GM12873 (cell line): ENCODE measurements around the gene ITGAX.

Source experiments
- TF ChIP-seq, protein P1 (sequence below): IDR thresholded peaks from 2 replicates; pipeline ENCODE4 v1.5.1; 2012; ENCODE audit warnings: low read depth, mild to moderate bottlenecking, moderate library complexity, low read length, control low read depth; ENCODE audit not compliant: insufficient read depth; ENCODE audit errors: missing control alignments

Gene ITGAX

DNA sequence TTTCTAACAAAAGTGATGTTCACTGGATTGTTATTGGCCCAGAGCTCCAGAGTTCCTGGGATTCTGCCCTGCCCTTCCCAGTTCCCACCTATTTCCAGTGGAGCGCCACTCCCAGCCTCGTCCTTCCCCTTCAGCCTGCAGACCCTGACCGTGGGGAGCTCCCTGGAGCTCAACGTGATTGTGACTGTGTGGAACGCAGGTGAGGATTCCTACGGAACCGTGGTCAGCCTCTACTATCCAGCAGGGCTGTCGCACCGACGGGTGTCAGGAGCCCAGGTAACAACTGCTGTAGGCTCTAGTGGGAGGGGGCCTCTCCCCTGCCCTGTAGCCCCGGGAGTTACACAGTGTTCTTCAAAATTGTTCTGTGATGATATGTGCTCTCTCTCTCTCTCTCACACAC is 61.4 kb downstream of the ITGAX start:
- TF ChIP-seq, protein P1, sequence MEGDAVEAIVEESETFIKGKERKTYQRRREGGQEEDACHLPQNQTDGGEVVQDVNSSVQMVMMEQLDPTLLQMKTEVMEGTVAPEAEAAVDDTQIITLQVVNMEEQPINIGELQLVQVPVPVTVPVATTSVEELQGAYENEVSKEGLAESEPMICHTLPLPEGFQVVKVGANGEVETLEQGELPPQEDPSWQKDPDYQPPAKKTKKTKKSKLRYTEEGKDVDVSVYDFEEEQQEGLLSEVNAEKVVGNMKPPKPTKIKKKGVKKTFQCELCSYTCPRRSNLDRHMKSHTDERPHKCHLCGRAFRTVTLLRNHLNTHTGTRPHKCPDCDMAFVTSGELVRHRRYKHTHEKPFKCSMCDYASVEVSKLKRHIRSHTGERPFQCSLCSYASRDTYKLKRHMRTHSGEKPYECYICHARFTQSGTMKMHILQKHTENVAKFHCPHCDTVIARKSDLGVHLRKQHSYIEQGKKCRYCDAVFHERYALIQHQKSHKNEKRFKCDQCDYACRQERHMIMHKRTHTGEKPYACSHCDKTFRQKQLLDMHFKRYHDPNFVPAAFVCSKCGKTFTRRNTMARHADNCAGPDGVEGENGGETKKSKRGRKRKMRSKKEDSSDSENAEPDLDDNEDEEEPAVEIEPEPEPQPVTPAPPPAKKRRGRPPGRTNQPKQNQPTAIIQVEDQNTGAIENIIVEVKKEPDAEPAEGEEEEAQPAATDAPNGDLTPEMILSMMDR, result no peak

DNA sequence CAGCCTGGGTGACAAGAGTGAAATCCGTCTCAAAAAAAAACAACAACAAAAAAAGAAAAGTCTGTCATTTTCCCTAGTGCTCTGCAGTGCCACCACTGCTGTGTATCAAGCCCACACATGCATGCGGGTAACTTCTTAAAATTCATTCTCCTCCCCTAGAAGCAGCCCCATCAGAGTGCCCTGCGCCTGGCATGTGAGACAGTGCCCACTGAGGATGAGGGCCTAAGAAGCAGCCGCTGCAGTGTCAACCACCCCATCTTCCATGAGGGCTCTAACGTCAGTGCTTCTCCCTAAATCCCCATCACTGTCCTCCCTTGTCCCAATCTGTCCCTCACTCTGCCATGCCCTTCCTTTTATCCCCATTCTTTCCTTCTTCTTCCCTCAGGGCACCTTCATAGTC is 62.9 kb downstream of the ITGAX start:
- TF ChIP-seq, protein P1, result no peak

DNA sequence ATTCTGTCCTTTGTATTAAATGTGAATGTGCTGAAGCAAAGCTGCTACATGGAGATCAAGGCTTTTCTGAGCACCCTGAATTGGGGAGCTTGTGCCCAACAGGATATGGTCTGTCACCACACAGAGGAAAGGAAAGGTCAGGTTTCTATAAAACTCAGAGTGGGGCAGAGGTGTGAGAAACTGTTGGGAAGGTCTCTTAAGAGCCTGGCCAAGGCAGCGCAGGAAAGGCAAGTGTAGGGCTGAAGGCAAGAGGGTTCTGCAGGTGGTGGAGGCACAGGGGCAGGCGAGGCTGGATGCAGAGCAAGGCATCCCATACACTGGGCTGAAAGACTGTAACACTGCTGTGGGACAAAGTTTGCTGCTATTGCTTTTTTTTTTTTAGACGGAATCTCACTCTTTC is 65.1 kb downstream of the ITGAX start:
- TF ChIP-seq, protein P1, result no peak

DNA sequence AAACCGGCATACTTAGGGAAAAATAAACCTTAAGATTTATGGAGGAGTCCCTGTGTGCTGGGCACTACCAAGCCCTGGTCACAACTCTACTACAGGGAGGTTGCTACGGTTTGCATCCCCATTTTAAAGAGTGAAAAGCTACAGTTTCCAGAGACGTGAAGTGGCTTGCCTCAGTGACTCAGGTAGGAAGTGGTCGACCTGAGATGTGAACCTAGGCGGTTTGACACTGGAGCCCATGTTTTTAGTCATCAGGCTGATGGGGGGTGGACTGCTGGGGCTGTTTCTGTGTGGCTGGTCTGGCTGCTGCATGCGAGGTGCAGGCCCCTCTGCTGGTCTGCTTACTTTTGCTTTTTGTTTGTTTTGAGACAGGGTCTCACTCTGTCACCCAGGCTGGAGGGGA is 66.6 kb downstream of the ITGAX start:
- TF ChIP-seq, protein P1, result no peak

DNA sequence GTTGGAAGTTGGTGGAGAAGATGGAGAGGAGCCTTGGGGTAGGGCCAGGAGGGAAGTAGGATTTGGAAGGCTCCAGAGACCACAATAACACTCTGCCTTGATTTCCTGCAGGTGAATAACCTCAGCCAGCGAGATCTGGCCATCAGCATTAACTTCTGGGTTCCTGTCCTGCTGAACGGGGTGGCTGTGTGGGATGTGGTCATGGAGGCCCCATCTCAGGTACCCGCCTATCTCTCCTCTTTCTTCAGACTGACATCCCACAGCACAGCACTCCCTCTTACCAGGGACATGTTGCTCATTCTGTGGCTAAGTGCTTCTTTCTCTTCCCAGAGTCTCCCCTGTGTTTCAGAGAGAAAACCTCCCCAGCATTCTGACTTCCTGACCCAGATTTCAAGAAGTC is 68.3 kb downstream of the ITGAX start:
- TF ChIP-seq, protein P1, result no peak

DNA sequence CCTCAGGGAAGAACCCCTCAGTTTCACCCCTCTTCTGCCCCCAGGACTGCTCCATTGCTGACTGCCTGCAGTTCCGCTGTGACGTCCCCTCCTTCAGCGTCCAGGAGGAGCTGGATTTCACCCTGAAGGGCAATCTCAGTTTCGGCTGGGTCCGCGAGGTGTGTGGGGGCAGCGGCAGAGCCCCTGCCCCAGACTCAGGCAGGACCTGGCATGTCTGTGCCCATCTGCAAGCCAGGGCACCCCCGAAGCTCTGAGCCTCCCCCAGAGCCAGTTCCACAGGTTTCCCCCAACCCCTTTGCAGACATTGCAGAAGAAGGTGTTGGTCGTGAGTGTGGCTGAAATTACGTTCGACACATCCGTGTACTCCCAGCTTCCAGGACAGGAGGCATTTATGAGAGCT is 68.8 kb downstream of the ITGAX start:
- TF ChIP-seq, protein P1, result no peak

DNA sequence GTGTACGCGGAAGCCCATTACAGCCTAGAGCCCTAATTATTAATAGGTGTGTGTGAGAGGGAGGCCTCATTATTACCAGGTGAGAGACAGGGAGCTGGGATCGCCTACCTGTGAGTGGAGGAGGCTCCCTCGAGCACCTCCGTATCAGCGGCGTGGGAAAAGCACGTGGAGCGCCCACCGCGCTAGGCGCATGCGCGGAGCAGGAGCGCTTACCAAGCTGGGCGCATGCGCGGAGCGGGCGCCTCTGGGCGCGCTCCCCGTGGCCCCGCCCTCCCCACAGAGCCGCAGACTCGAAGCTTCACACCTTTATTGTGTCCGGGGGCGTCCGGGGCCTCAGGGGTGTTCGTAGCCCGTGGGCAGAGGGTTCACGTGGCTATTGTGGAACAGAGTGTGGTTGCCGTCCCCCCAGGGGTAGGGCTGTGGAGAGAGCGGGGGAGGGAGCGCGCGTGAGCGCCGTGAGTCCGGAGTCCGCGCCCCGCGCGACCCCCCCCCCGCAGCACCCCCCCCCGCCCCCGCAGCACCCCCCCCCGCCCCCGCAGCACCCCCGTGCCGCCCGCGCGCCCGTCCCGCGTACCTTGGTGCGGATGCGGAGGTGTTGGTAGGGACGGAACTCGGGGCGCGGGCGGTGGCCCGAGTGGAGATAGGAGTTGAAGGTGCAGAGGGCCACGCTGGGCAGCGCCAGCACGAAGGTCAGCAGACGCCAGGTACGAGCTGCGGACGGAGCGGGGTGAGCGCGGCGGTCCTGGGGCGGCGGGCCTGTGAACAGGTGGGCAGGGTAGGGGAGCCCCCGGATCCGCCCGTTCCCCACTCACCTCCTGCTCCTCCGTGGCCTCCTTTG is 72.7 kb downstream of the ITGAX start:
- TF ChIP-seq, protein P1, result no peak

DNA sequence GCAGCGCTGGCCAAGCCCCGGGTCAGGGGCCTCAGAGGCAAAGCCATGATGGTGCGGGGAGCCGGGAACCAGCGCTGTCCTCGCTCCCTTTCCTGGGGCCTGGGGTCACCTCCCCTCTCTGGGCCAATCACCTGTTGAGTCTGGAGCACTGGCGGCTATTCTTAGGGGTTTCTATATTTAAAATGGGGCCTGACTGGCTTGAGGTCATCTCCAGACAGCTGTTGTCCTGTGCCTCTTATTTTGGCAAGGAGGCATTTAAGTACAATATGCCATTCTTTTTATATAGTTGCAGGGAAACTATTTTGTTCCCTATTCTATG is 73.3 kb downstream of the ITGAX start, which contains the start of gene COX6A2:
Gene COX6A2, minus strand, starts transcription at position 82 of the 319 bp plus-strand sequence. Its CDS starts 35 bp downstream, at position 47.
- TF ChIP-seq, protein P1, result no peak
